ENCODE results near the gene SIM1. TPM values are rescaled to one million over a fixed set of nuclear protein-coding genes. Genes with fewer than 3 reads are reported as not detected.

SIM1 gene
- total and polyA plus RNA-seq, 2 experiments from 2014 or later, result 0.30 TPM; not detected in 1

DNA sequence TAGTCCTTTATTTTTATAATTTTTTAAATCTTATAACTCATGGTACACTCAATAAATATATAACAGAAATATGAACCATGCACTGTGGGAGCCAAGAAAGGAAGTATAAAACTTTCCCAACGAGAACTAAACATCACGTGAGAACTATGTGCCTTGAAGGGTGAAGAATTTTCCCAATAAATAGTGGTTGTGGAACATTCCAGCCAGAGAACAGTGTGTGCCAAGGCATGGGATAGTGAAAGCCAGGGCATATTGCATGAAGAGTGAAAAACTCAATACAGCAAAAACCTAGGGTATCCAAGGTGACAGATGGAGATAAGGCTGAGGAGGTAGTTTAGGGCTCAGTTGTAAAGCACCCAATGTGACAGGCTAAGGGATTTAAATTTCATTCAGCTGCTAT lies 86.1 kb downstream of the SIM1 start:
- Histone ChIP-seq H3K4me2 (no peak overlapping the region), H4K20me1 (ENCODE audit: insufficient read depth, poor library complexity, severe bottlenecking) (no peaks in the 10 kb centered on the region), H3K36me3 (replicated peaks; ENCODE audit: insufficient read depth, low read depth) (no peaks in the 10 kb centered on the region), H3K27me3 (no peaks in the 10 kb centered on the region), H3K79me2 (no peaks in the 10 kb centered on the region), H3K9me2 (replicated peaks; ENCODE audit: insufficient read depth) (no peaks in the 10 kb centered on the region), H2AFZ (no peak overlapping the region), H3K27ac (no peak overlapping the region), H3K4me1 (ENCODE audit: insufficient read depth) (no peaks in the 10 kb centered on the region), H3K9me3 (ENCODE audit: low read depth) (no peaks in the 10 kb centered on the region), H3K4me3 (no peak overlapping the region)
- TF ChIP-seq EZH2phosphoT487 (IDR thresholded peaks at IDR 0.05; ENCODE audit: low read depth, severe bottlenecking, unreplicated experiment) (no peak), EZH2 (IDR thresholded peaks at IDR 0.05; ENCODE audit: borderline replicate concordance) (no peak)
- TF ChIP-seq, protein P1, sequence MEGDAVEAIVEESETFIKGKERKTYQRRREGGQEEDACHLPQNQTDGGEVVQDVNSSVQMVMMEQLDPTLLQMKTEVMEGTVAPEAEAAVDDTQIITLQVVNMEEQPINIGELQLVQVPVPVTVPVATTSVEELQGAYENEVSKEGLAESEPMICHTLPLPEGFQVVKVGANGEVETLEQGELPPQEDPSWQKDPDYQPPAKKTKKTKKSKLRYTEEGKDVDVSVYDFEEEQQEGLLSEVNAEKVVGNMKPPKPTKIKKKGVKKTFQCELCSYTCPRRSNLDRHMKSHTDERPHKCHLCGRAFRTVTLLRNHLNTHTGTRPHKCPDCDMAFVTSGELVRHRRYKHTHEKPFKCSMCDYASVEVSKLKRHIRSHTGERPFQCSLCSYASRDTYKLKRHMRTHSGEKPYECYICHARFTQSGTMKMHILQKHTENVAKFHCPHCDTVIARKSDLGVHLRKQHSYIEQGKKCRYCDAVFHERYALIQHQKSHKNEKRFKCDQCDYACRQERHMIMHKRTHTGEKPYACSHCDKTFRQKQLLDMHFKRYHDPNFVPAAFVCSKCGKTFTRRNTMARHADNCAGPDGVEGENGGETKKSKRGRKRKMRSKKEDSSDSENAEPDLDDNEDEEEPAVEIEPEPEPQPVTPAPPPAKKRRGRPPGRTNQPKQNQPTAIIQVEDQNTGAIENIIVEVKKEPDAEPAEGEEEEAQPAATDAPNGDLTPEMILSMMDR (IDR thresholded peaks at IDR 0.05; ENCODE audit: poor library complexity), result no peak
- WGBS (ENCODE audit: low lambda C conversion rate, missing lambda C conversion rate), result 67% methylated on average over 2 of the region's 2 CpGs
- DNase-seq (ENCODE audit: low spot score), result no peak

DNA sequence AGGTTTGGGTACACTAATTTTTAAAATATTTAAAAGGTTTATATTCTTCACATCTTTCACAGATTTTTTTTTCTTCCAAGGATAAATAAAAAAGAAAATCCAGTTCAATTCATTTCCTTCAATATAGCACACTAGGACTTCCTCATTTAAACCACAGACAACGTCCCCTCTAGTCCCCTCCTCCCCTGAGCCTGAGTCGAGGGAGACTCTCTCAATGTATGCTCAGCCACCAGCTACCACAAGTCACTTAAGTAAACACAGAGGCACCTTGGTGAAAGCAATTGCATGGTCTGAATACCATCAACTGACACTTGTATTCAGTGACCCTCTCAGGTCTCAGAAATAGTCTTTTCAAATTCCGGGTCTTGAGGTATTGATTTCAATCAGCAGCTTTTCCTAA lies 88.6 kb downstream of the SIM1 start:
- H3K4me3 ChIP-seq, result no peak overlapping the region
- no peak overlapping the region for H2AFZ ChIP-seq
- DNase-seq (ENCODE audit: low spot score), result no peak
- no peaks in the 10 kb centered on the region for H3K79me2 ChIP-seq
- H3K4me2 ChIP-seq, result no peak overlapping the region
- no peaks in the 10 kb centered on the region for H3K9me2 ChIP-seq (replicated peaks; ENCODE audit: insufficient read depth)
- no peaks in the 10 kb centered on the region for H4K20me1 ChIP-seq (ENCODE audit: insufficient read depth, poor library complexity, severe bottlenecking)
- H3K9me3 ChIP-seq (ENCODE audit: low read depth), result no peaks in the 10 kb centered on the region
- no peak overlapping the region for H3K27ac ChIP-seq
- WGBS (ENCODE audit: low lambda C conversion rate, missing lambda C conversion rate), result 31% methylated on average over 3 of the region's 3 CpGs
- no peaks in the 10 kb centered on the region for H3K27me3 ChIP-seq
- TF ChIP-seq EZH2 (IDR thresholded peaks at IDR 0.05; ENCODE audit: borderline replicate concordance) (no peak), EZH2phosphoT487 (IDR thresholded peaks at IDR 0.05; ENCODE audit: low read depth, severe bottlenecking, unreplicated experiment) (no peak)
- TF ChIP-seq, protein P1 (IDR thresholded peaks at IDR 0.05; ENCODE audit: poor library complexity), result no peak
- H3K36me3 ChIP-seq (replicated peaks; ENCODE audit: insufficient read depth, low read depth), result no peaks in the 10 kb centered on the region
- no peaks in the 10 kb centered on the region for H3K4me1 ChIP-seq (ENCODE audit: insufficient read depth)

DNA sequence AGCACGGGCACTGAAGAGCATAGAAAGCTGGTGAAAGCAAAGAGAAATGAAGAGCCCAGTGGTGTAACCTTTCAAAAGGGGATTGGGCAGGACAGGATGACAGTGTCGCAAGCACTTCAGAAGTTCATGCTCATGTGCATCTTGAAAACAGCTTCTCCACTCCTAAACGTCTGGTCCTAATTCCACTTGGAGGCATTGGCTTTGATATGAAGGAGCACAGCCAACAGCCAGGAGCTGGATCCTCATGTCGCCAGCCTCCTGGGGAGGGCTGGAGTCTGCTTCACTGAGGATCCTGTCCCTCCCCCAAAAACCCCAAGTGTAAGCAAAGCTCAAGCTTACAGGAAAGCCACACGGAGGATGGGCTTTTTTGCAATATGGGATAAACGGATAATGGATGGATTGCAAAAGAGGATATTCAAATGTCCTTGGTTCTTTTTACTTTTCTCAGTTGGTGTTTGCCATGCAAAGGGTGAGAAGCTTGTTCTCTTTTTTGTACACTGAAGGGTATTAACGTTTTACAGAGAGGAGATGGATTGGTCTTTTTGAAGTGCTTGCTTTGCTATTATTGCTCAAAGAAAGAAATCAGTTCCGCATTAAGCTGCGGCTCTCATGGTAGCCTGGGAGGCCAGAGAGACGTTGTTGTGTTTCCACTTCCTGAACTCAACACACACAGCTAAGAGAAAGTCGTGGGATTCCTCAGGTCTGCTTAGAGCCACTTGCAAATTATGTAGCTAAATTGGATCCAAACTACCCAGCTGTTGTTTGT lies 92.2 kb downstream of the SIM1 start:
- no peaks in the 10 kb centered on the region for H3K9me3 ChIP-seq (ENCODE audit: low read depth)
- H3K4me3 ChIP-seq, result no peak overlapping the region
- H2AFZ ChIP-seq, result no peak overlapping the region
- no peaks in the 10 kb centered on the region for H3K9me2 ChIP-seq (replicated peaks; ENCODE audit: insufficient read depth)
- no peaks in the 10 kb centered on the region for H3K79me2 ChIP-seq
- no peaks in the 10 kb centered on the region for H3K27me3 ChIP-seq
- DNase-seq (ENCODE audit: low spot score), result no peak
- no peaks in the 10 kb centered on the region for H3K4me1 ChIP-seq (ENCODE audit: insufficient read depth)
- TF ChIP-seq EZH2phosphoT487 (IDR thresholded peaks at IDR 0.05; ENCODE audit: low read depth, severe bottlenecking, unreplicated experiment), result no peak
- TF ChIP-seq, protein P1 (IDR thresholded peaks at IDR 0.05; ENCODE audit: poor library complexity), result no peak
- no peak for TF ChIP-seq EZH2 (IDR thresholded peaks at IDR 0.05; ENCODE audit: borderline replicate concordance)
- no peaks in the 10 kb centered on the region for H3K36me3 ChIP-seq (replicated peaks; ENCODE audit: insufficient read depth, low read depth)
- H3K4me2 ChIP-seq, result no peak overlapping the region
- H4K20me1 ChIP-seq (ENCODE audit: insufficient read depth, poor library complexity, severe bottlenecking), result no peaks in the 10 kb centered on the region
- WGBS (ENCODE audit: low lambda C conversion rate, missing lambda C conversion rate), result 68% methylated on average over 11 of the region's 11 CpGs
- H3K27ac ChIP-seq, result no peak overlapping the region

Data from hepatocyte (in vitro differentiated cells).